Measurements from ENCODE around the gene VAMP8.

DNA sequence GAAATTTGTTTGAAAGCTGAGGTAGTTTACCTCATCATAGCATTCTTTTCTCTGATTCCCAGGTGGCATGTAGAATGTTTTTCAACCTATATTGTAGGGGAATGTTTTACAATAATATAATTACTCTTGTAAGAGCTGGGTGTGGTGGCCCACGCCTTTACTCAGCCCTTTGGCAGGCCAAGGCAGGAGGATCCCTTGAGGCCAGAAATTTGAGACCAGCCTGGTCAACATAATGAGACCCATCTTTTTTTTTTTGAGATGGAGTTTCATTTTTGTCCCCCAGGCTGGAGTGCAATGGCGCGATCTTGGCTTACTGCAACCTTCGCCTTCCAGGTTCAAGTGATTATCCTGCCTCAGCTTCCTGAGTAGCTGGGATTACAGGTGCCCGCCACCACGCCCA is 42.2 kb downstream of the VAMP8 start:
- TF ChIP-seq, protein P1, sequence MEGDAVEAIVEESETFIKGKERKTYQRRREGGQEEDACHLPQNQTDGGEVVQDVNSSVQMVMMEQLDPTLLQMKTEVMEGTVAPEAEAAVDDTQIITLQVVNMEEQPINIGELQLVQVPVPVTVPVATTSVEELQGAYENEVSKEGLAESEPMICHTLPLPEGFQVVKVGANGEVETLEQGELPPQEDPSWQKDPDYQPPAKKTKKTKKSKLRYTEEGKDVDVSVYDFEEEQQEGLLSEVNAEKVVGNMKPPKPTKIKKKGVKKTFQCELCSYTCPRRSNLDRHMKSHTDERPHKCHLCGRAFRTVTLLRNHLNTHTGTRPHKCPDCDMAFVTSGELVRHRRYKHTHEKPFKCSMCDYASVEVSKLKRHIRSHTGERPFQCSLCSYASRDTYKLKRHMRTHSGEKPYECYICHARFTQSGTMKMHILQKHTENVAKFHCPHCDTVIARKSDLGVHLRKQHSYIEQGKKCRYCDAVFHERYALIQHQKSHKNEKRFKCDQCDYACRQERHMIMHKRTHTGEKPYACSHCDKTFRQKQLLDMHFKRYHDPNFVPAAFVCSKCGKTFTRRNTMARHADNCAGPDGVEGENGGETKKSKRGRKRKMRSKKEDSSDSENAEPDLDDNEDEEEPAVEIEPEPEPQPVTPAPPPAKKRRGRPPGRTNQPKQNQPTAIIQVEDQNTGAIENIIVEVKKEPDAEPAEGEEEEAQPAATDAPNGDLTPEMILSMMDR (IDR thresholded peaks at IDR 0.05; ENCODE audit: low read length): no peak
- TF ChIP-seq EZH2 (optimal IDR thresholded peaks at IDR 0.05; ENCODE audit: low read depth, low read length): no peak

Measured in MM.1S (cell line).